ENCODE measurements around the gene RUFY2.
"Not testable (repeated sequence)": the region's sequence is repeated elsewhere in the genome, so short reads cannot be mapped to it uniquely, and the experiment has no call there.

Gene RUFY2

DNA sequence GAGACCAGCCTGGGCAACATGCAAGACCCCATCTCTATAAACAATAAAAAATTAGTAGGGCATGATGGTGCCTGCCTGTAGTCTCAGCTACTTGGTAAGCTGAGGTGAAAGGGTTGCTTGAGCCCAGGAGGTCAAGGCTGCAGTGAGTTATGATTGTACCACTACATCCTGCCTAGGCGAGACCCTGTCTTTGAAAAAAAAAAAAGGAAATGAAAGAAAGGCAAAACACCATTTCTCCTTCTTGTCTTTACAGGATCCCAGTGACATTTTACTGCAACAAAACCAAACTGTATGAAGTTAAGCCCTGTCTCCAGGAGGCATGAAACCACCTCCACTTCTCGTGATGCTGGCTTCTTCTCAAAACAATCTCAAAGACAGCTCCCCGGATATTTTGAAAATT lies 44.5 kb downstream of the RUFY2 start:
- no peak for DNase-seq

DNA sequence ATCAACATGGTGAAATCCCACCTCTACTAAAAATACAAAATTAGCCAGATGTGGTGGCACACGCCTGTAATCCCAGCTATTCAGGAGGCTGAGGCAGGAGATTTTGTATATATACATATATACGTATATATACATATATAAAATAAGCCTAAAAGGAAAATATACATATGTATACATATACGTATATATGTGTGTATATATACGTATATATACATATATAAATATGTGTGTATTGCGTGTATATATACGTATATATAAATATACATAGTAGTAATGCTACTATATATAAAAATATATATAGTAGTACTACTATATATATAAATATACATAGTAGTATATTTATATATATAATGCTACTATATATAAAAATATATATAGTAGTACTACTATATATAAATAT lies 47.9 kb downstream of the RUFY2 start:
- DNase-seq, result no peak

DNA sequence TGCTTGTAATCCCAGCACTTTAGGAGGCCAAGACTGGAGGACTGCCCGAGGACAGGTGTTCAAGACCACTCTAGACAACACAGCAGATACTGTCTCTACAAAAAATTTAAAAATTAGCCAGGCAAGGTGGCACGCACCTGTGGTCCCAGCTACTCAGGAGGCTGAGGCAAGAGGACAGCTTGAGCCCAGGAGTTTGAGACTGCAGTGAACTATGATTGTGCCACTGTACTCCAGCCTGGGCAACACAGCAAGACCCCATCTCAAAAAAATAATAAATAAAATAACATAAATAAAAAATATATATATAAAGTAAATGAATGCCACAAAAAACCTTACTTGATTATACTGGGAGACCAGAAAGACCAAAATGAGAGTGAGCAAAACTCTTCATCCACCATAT lies 53.5 kb downstream of the RUFY2 start:
- DNase-seq, result no peak

DNA sequence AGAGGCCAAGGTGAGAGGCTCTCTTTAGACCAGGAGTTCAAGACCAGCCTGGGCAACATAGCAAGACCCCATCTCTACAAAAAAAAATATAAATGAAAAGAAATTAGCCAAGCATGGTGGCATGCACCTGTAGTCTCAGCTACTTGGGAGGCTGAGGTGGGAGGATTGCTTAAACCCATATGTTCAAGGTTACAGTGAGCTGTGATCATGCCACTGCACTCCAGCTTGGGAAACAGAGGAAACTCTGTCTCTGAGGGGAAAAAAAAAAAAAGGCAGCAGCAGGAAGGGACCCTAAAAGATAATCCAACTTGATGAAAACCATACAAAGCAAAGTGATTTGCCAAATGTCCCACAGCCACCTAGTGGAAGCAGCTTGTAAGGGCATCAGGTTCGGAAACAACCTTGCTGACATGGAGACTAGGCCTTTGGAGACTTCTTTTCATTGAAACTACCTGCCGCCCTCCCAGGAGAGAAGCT lies 58.8 kb downstream of the RUFY2 start:
- DNase-seq, result peak; percentile 56 to 60

DNA sequence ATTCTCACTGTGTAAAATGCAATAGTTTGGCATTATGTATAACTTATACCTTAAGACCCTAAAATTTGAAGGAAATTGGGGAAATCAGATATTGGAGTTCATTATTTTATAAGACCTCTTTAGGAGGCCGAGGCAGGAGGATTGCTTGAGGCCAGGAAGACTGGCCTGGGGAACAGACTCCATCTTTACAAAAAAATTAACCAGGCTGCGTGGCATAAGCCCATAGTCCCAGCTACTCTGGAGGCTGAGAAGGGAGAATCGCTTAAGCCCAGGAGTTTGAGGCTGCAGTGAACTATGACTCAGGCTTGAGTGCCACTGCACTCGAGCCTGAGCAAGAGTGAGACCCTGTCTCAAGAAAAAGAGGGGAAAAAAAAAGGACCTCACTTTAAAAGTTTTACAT lies 60.3 kb downstream of the RUFY2 start:
- no peak for DNase-seq

GRCh38 chr10:68345621-68346020 lies 61.5 kb downstream of the RUFY2 start:
- DNase-seq, result no peak

DNA sequence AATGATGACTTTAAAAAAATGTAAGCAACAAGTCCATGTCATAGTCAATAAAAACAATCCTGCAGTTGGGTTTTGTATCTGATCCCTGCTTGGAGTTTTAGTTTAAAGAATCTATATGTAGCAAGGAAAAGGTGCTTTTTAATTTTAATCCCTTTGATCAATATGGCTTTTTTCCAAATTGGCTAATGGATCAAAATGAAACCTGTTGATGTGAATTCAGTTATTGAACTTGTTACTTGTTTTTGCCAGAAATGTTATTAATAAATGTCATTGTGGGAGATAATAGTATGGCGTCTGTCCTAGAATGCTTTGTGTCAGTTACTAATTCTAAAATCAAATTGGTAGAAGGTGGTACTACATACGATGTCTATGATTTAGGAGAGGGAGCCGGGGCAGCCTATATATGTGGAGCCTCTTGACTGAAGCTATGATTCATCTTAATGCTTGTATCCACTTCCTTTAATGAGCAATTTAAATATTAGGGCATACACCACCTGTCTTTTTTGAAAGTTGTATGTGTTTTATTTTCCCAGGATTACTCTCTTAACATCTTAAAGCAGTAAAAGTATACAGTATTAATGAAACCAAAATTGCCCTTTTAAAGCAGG lies 64.1 kb downstream of the RUFY2 start:
- DNase-seq, result no peak

DNA sequence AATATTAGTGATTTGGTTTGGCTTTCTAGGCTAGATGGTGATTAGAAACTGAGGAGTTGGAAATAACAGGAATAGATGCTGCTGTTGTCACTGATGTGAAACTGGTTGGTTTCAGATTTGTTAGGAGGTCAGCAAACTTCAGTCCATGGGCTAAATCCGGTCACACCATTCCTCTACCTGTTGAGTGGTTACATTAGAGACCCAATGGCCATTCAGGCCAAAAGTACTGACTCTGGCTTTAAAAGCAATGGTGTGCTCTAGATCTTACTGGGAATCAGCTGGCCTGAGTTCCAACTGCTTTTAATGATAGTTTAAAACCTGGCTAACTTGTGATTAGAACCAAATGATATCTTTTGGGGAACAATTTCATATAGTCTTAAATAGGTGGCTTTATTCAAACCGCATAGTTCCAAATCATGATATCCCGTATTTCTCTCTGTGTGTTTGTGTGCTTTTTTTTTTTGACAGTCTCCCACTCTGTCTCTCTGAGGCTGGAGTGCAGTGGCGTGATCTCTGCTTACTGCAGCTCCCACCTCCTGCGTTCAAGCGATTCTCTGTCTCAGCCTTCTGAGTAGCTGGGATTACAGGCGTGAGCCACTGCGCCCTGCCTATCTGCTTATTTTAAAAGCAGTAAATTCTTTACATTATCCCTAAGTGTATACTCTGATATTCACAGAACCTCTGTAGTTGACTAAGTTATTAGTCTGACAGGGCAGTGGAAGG lies 66.6 kb downstream of the RUFY2 start:
- DNase-seq, result no peak

GRCh38 chr10:68336754-68337351 lies 70.2 kb downstream of the RUFY2 start:
- no peak for DNase-seq

DNA sequence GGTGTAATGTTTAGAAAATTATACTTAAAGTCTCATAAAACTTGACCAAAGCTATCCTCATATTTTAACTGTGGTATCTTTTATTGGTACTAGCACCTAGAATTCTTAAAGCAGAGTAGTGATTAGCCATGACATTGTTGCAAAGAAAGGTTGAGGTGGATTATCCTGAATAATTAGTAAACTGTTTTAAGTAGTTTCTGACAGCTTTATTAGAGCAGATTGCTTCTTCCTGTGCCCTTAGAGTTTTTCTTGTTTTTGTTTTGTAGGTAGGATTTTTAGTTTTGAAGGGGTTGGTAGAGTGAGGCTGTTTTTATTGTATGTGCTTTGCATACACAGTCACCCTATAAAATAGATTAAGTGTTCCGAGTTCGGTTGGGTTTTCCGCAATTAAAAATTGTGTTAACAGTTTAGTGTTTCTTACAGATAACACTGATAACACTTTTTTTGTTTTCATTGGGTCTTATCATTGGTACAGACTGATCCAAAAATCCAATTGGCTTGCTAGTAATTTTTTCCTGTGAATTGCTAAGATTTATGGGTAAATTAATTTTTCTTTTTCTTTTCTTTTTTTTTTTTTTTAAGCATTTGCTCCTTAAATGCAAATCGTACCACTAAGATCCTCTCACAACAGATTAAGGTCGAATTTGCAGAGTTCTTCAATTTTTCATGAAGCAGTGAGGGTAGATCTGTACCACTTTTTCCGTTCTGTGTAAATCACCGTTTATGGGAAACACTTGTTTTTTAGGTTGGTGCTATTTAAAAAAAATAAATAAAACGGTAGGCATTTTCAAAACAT lies 72.2 kb downstream of the RUFY2 start:
- no peak for DNase-seq

DNA sequence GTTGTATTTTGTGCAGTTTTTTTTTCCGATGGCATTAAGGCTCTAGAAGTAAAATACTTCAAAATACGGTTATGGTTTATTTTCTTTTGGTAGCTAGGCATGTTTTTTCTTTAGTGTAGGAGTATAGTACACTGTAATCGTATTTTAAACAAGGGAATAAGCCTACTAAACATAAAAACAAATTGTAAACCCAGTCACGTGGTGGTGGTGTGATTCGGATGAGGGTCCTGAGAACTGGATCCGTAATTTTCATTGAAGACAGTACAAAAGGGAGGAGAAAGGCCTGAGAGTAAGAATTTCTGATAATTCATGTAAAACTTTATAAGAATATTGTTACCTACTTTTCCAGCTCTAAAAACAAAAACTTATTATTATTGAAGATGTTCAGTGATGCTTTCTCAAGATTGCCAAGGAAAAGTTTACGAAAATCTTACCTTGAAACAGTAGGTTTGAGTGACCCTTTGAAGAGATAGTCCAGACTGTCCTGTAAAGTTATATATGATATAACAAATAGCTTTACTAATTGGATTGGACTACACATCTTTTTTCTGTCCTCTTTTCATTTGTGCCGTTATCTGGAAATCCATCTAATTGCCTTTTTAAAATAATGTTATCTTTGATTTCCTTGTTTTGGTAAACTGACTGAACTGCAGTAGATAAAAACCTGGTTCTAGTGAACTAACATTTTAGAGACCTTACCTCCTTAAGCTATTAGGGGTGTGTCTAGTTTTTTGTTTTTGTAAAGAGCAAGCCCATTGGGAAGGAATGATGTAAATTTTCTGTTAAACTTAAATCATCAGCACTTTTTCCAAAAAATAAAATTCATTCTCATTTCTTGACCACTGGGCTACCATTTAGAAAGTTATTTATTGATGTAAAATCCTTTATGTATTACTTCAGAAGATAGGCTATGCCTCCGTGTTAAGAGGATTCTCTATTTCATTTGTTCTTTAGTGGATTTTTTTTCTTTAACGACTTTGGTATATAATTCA lies 73.3 kb downstream of the RUFY2 start:
- DNase-seq, result no peak

DNA sequence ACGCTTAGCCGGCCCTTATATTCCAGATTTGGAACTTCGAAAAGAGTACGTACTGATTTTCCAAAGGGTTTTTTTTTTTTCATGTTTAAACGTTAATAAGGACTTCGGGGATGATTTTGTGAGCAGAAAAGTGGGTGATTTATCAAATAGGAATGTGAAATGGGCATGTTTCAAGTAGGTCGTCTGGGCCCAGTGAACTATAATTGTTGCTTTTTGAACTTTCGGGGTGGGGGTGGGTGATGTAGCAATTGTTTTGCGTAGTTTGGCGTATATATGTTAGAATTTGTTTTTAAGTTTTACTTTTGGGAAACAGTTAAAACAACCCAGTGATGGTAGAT lies 74.0 kb downstream of the RUFY2 start:
- DNase-seq, result no peak

DNA sequence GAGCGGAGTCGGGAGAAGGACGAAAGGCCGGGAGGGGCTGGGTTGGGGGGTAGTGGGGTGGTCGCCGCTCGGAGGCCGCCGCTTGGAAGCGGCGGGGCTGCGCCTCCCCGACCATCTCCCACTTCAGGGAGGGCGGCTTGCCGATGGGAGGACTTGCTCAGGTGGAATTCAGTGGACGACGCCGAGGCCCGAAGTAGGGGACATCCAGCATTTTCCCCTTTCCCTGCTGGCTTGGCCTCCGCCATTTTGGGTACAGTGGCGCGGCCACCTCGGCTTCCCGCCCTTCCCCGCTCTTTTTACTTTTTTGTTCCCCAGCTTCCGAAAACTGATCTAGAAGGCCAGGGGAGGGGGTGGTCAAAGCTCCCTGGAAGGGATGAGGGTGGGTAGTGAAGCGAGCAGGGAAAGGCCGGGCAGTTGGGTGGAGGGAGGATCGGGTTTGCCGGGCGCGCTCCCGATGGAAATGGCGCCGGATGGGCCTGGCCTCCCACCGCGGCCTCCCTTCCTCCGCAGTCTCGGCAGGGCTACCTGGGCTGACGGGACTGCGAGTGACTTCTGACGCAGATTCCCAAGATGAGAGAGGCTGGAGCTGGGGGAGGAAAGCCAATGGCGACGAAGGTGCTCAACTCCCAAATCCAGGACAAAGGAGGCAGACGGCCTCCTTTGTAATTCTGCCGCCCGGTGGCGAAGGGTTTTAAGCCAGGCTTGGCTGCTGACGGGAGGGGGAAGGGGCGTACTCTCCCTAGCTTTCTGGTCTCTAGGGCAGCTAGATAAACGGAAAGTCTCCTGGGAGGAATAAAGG lies 74.6 kb downstream of the RUFY2 start, which contains the start of gene PBLD:
TSS of gene PBLD (minus strand) at position 670 of the 799 bp plus-strand sequence. CDS start 26,084 bp downstream, outside the sequence.
- DNase-seq, result peak; percentile 79 to 81

DNA sequence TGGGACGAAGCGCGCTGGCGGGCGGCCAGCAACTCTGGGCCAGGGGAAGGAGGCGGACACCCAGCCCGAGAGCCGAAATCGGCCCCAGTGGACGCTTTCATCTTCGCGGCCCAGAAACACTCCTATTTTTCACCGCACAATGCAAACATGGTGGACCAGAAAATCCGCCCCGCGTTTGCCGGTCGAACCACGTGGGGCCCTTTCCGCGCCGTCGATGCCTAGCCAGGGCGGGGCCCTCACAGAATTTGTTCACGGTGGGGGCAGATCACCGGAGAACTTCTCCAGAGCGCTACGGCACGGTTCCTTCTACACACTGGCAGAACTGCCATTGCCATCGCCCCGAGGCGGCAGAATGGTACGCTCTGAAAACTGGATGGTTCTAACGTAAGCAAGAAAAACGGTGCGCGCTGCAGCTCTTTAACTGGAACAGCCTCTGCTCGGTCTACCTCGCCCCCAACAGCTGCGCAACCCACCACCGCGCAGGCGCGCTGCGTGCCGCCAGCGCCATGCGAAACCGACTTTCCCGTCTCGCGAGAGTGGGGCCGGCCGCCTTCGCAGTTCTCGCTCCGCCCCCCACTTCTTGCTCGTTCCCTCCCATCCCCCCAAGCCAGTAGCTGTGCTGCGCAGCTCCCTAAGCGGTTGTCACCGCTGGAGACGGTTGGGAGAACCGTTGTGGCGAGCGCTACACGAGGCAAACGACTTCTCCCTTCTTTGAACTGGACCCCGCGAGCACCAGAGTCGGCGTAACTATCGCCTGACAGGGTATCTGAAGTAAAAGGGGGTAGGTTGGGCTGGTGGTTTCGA lies 75.4 kb downstream of the RUFY2 start, which contains the start of gene HNRNPH3:
TSS of gene HNRNPH3 (plus strand) at position 610 of the 804 bp plus-strand sequence. CDS start 5,158 bp downstream, outside the sequence.
- DNase-seq, result peak; percentile 99

GRCh38 chr10:68330852-68331454 lies 76.1 kb downstream of the RUFY2 start:
- DNase-seq, result peak in 1 of 2 experiments; percentile 50

- no peak for DNase-seq
Observed at GRCh38 chr10:68329506-68329861, 77.6 kb downstream of the RUFY2 start.

DNA sequence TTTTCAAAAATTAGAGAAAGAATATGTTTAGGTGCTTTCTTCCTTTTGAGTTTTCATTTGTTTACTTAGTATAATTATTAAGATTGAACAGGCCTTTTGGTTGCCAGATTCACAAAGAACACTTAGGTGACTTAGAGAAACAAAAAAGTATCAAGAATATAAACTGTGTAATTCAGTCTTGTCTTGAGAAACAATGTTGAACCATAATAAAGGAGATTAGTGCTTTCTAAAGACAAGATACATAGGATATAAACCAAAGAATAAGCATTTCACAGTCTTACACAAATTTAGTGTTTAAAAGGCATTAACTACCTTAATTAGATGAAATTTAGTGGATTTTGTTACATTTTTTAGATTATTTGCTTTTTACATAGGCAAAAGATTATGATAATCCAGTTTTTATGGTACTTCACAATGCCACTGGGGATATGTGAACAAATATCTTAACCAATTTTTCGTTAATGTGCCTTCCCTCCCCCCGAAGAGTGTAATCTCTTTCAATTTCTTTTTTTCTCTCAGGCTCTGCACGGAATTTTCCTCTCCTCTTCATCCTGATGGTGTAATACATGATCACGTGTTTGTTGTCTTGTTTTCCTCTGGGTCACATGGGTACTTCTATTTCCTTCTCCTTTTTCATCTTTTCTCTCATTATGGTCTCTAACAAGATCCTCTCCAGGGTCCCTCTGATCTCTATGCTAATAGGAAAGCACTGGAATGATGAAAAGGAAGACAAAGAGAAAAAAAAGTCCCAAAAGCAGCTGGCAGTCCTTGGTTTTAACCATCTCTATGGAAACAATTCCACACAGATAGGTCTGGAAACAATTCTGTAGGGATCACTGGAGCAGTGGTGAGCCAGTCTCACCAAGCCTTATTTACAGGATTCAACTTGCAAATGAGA lies 78.9 kb downstream of the RUFY2 start:
- no peak for DNase-seq

DNA sequence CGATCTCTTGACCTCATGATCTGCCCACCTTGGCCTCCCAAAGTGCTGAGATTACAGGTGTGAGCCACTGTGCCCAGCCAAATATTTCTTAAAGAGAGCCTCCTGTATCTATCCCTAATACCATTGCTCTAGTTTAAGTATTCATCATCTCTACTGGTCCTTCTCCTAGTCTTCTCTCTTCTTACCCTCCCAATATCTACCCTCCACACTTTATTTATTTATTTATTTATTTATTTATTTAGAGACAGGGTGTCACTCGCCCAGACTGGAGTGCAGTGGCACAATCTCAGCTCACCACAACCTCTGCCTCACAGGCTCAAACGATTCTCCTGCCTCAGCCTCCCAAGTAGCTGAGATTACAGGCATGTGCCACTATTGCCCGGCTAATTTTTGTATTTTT lies 82.7 kb downstream of the RUFY2 start:
- DNase-seq, result not testable (repeated sequence)

Measured in activated T-cell treated with anti-CD3 and anti-CD28 coated beads, Interleukin-2, amount 50 U/mL, for 48 hours (primary cell).